GM20000 (cell line): ENCODE data around the gene LAGE3.
A peak's percentile ranks its signal among the peaks of the same experiment; 100 is the strongest.

Experiments used
- DNase-seq: peaks from one replicate; pipeline ENCODE4 v3.0.0; 2012; ENCODE audit warnings: low spot score
- TF ChIP-seq, protein P1 (sequence below): IDR thresholded peaks from 2 replicates; pipeline ENCODE4 v1.5.1; 2012; ENCODE audit warnings: mild to moderate bottlenecking, control low read depth; ENCODE audit errors: extremely low read depth, missing control alignments

Gene LAGE3

DNA sequence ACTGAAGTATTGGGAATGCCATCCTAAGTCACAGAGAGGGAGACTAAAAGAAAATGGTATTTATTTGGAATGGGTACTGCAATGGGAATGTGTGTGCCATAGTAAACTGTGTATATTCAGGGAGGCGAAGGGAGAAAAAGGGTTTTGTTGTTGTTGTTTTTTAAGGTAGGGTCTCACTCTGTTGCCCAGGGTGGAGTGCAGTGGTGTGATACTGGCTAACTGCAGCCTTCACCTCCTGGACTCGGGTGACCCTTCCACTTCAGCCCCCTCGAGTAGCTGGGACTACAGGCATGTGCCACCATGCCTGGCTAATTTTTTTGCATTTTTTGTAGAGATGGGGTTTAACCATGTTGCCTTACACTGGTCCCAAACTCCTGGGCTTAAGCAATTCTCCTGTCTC, 15.6 kb upstream of the LAGE3 start:
- TF ChIP-seq, protein P1, sequence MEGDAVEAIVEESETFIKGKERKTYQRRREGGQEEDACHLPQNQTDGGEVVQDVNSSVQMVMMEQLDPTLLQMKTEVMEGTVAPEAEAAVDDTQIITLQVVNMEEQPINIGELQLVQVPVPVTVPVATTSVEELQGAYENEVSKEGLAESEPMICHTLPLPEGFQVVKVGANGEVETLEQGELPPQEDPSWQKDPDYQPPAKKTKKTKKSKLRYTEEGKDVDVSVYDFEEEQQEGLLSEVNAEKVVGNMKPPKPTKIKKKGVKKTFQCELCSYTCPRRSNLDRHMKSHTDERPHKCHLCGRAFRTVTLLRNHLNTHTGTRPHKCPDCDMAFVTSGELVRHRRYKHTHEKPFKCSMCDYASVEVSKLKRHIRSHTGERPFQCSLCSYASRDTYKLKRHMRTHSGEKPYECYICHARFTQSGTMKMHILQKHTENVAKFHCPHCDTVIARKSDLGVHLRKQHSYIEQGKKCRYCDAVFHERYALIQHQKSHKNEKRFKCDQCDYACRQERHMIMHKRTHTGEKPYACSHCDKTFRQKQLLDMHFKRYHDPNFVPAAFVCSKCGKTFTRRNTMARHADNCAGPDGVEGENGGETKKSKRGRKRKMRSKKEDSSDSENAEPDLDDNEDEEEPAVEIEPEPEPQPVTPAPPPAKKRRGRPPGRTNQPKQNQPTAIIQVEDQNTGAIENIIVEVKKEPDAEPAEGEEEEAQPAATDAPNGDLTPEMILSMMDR: no peak
- no peak for DNase-seq

DNA sequence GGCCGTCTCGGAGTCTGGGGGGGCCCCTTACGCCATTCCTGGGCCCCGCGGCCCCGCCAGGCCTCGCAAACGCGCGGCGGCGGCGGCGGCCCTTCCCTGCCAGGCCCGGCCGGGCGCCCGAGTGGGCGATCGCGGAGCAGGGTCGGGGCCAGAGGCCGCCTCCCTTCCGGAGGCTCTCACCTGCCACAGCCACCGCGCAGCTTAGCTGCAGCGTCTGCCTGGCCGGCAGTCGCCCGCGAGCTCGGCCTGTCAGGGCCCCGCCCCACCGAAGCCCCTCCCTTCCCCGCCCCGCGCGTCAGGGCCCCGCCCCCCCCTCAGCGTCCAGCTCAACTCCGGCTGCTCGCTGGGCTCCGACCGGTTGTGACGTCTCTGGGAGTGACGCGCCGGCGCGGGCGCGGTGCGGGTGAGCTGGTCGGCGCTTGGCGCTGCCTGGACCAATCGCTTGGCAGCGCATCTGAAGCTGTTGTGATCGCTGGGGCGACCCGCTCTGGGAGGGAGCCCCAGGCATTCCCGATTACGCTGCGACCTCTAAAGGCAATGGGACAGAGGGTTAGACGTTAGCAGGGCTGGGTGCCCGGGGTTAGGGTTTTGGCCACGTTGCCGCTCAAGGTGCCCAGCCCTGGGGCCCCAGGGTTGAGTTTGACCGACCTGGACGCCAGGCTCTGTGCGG, 11.5 kb upstream of the LAGE3 start, which contains the start of gene SLC10A3:
TSS of gene SLC10A3 (minus strand) at position 216 of the 670 bp plus-strand sequence. CDS start 1,689 bp downstream, outside the sequence.
- DNase-seq: peak; percentile 93
- TF ChIP-seq, protein P1: no peak

DNA sequence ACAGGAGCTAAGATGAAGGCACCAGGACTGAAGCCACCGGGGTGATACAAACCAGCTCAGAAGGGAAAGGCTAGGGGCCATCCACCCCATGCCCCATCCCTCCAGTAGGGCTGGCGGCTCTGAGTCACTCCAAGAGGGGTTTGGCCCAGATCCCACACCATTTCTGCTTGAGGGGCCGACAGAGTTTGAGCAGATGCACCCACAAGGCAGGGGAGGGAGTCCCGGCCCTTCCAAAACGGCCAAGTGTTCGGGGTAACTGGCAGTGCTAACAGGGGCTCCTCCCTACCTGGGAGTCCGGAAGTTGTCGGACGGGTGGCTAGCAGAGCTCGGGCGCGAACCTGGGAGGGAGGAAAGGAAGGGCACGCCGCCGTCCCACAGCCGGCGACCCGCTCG, 10.9 kb upstream of the LAGE3 start:
- peak; percentile 29 for DNase-seq
- TF ChIP-seq, protein P1: no peak

DNA sequence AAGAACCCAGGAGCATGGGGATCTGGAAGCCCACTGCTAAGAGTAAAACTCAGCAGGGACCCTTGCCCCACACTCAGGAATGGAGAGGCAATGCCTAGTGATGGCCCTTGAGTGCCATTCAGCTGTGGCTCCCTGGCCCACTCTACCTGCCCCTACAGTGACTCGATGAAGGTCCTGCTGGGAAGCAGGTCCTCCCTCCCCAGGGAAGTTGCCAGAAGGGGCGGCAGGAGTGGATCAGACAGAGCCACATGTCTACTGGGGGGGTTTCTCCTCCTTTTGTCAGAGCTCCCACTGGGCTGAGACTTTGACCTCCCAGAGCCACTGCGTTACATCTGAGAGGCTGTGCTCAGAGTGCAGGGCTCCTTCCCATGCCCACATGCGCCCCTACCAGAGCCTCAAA, 10.1 kb upstream of the LAGE3 start:
- TF ChIP-seq, protein P1: no peak
- no peak for DNase-seq

DNA sequence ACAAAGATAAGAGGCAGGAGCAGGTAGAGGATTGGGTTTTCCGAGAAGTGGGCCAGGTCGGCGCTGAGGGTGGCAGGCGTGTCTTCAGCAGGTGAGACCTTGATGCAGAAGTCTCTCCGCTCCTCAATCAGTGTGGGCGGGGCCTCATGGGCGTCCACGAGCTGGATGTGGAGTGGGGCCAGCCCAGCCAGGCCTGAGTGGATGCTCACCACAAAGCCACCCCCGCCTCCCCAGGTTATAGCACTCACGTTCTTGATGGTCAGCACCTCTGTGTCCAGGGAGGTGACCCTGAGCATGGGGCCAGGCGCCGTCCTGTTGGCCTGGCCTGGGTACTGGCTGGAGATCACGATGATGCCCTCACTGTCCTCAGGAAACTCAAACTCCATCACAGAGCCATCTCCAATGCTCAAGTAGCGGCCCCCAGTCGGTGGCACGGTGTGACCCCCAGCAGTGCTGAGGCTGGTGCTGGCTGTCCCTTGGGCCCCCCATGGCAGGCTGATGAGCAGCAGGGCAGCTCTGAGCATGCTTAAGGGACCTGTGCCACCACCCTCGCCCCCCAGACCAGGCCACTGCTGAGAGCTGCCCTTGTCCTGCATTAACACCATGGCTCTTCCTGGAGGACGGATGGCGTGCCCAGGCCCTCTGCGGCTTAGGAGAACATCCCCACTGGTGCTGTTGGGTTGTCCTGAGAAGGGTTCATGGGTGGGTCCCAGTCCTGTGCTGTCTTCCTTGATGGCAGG, 9.4 kb upstream of the LAGE3 start:
- no peak for DNase-seq
- TF ChIP-seq, protein P1: no peak

DNA sequence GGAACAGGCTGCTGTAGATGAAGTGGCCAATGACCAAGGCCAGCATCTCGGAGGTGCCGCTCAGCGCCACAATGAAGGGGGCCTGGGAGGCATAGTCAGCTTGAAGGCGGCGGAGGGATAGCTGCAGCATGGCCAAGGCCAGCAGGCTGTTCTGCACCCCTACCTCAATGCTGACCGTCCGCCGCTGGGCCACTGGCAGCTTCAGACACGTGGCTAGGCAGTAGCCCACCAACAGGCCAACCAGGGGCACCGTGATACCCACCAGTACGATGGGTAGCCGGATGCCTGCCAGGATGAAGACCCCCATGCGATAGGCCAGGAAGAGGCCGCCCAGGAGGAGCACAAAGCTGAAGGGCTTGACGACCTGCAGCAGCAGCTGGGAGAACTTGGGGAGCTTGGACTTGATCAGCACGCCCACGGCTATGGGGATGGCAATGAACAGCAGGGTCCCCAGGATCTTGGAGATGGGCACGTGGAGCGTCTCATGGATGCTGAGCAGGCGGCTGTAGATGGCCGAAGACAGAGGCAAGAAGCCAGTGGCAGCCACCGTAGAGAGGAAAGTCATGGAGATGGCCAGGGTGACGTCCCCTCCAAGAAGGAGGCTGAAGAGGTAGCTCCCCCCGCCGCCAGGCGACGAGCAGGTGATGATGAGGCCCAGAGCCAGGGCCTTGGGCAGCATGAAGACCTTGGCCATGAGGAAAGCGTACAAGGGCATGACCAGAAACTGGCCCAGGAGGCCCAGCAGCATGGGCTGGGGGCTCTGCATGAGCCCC, 8.6 kb upstream of the LAGE3 start:
- TF ChIP-seq, protein P1: no peak
- DNase-seq: no peak
